Esophagus muscularis mucosa (tissue), 4 donors: Measurements from ENCODE around the gene GNG7. TPM values are rescaled to one million over a fixed set of nuclear protein-coding genes. Genes with fewer than 3 reads are reported as not detected.
"Not testable (repeated sequence)": the region's sequence is repeated elsewhere in the genome, so short reads cannot be mapped to it uniquely, and the experiment has no call there.

Experiments
- DNase-seq: peaks from one replicate; pipeline ENCODE4 v3.0.0-alpha.2; 2017; ENCODE audit errors: extremely low spot score
- H3K27ac ChIP-seq, 4 donors: fragments of 200-600 bp; sonication (generic); replicated peaks in 1 of 4; 1 replicate in 3 of 4; 2 replicates in 1 of 4; pipeline ENCODE4 v1.5.1; 2016 to 2019; ENCODE audit warnings: mild to moderate bottlenecking in 1 of 4
- H3K27me3 ChIP-seq, 4 donors: fragments of 200-600 bp; sonication (generic); one replicate each; pipeline versions ENCODE4 v1.5.1 to v1.6.0; 2016 to 2019
- H3K36me3 ChIP-seq, 4 donors: fragments of 200-600 bp; sonication (generic); one replicate each; pipeline ENCODE4 v1.5.1; 2016 to 2019
- H3K4me1 ChIP-seq, 4 donors: fragments of 200-600 bp; sonication (generic); one replicate each; pipeline ENCODE4 v1.5.1; 2016 to 2019
- H3K4me3 ChIP-seq, 4 donors: fragments of 200-600 bp; sonication (generic); 1 replicate in 2 of 4; 2 replicates in 2 of 4; pipeline ENCODE4 v1.5.1; 2016 to 2019; ENCODE audit warnings: mild to moderate bottlenecking in 4 of 4, moderate library complexity in 1 of 4
- H3K9me3 ChIP-seq, 4 donors: fragments of 200-600 bp; sonication (generic); 1 replicate in 3 of 4; 2 replicates in 1 of 4; pipeline ENCODE4 v1.5.1; 2016 to 2019
- EP300 ChIP-seq: sonication (generic); formaldehyde crosslinking; IDR thresholded peaks from one replicate; pipeline ENCODE4 v1.6.1; 2017; ENCODE audit warnings: antibody characterized with exemption
- POLR2A ChIP-seq: fragments of 450-650 bp; IDR thresholded peaks from one replicate; pipeline ENCODE4 v1.6.1; 2017; ENCODE audit warnings: antibody characterized with exemption, moderate library complexity, mild to moderate bottlenecking, low read depth
- POLR2AphosphoS5 ChIP-seq, 2 donors: sonication (generic); formaldehyde crosslinking; IDR thresholded peaks; one replicate each; pipeline ENCODE4 v1.6.1; 2017; ENCODE audit warnings: antibody characterized with exemption in 2 of 2
- WGBS: methylation state at CpG from one replicate; pipeline ENCODE4 v1.1.5; 2018; 5-methylcytosine and 5-hydroxymethylcytosine counted together
- intact Hi-C: fragments of 100-400 bp; cut with DNase I; formaldehyde crosslinking; loops from one replicate; pipeline ENCODE4 v1.15.1; 2023
- total RNA-seq, 4 donors: library from RNA; depleted of rRNA; stranded (reverse); fragments of >200 nt; gene quantifications; one replicate each; pipeline versions ENCODE4 v1.1.0 to v1.2.1, GENCODE V29; 2016
- TF ChIP-seq, protein P1 (sequence below), 3 experiments: fragments of 200-600 bp in 2 of 3; fragments of 450-650 bp in 1 of 3; sonication (generic) in 2 of 3; IDR thresholded peaks; one replicate each; pipeline ENCODE4 v1.5.1; 2017 to 2019; ENCODE audit warnings: antibody characterized with exemption in 3 of 3, mild to moderate bottlenecking in 2 of 3, moderate library complexity in 1 of 3

GNG7 gene
- total RNA-seq, 4 donors from 2014 or later, result 6.3 to 18.8 (median 13.0) TPM

- no peaks in the 10 kb centered on the region for H3K36me3 ChIP-seq
- H3K4me3 ChIP-seq, result no peak overlapping the region
- H3K27ac ChIP-seq, result no peak overlapping the region
- peaks cover 13 to 33% (median 24%) of the 10 kb centered on the region in 4 donors for H3K4me1 ChIP-seq
- no peaks in the 10 kb centered on the region for H3K9me3 ChIP-seq
- 83% methylated on average over 18 of the region's 18 CpGs for WGBS
- no peaks in the 10 kb centered on the region for H3K27me3 ChIP-seq
- intact Hi-C loops, result loop anchor here (5.0 kb wide), 1 partner anchor 35 kb away; no protein-coding TSS in a partner anchor
- no peak for DNase-seq
- TF ChIP-seq POLR2A, result no peak
- TF ChIP-seq, protein P1, sequence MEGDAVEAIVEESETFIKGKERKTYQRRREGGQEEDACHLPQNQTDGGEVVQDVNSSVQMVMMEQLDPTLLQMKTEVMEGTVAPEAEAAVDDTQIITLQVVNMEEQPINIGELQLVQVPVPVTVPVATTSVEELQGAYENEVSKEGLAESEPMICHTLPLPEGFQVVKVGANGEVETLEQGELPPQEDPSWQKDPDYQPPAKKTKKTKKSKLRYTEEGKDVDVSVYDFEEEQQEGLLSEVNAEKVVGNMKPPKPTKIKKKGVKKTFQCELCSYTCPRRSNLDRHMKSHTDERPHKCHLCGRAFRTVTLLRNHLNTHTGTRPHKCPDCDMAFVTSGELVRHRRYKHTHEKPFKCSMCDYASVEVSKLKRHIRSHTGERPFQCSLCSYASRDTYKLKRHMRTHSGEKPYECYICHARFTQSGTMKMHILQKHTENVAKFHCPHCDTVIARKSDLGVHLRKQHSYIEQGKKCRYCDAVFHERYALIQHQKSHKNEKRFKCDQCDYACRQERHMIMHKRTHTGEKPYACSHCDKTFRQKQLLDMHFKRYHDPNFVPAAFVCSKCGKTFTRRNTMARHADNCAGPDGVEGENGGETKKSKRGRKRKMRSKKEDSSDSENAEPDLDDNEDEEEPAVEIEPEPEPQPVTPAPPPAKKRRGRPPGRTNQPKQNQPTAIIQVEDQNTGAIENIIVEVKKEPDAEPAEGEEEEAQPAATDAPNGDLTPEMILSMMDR (IDR thresholded peaks at IDR 0.05), result no peak
- TF ChIP-seq EP300, result no peak
- no peak for TF ChIP-seq POLR2AphosphoS5 (IDR thresholded peaks at IDR 0.05)
These were observed 89.8 kb downstream of the GNG7 start for GRCh38 chr19:2612619-2613249.

DNA sequence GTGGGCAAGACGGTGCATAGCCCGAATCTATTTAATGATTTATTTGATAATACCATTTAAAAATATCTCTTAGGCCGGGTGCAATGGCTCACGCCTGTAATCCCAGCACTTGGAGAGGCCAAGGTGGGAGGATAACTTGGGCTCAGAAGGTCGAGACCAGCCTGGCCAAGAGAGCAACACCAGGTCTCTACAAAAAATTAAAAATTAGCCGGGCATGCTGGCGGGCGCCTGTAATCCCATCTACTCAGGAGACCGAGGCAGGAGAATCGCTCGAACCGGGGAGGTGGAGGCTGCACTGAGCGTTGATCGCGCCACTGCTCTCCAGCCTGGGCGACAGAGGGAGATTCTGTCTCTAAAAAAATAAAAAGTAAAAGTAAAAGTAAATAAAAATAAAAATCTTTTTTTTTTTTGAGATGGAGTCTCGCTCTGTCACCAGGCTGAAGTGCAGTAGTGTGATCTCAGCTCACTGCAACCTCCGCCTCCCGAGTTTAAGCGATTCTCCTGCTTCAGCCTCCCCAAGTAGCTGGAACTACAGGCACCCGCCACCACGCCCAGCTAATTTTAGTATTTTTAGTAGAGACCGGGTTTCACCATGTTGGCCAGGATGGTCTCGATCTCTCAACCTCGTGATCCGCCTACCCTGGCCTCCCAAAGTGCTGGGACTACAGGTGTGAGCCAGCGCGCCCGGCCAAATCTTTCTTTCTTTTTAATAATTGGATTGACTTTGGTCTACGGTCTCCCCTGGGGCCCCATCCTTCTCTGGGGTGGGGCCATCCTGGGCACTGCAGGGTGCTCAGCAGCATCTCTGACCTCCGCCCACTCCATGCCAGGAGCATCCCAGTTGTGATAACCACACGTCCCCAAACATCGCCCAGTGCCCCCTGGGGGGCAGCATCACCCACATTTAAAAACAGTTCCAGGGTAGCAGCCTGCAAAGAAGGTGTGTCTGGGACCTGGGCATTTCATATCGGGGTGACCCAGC lies 90.7 kb downstream of the GNG7 start:
- intact Hi-C loops, result loop anchor here (1.0 to 5.0 kb wide), 2 partner anchors 34 to 136 kb away; no protein-coding TSS in a partner anchor
- Histone ChIP-seq H3K27ac (peak overlapping the region; percentile 89 to 92 (median 90)), H3K9me3 (no peaks in the 10 kb centered on the region), H3K4me3 (peak overlapping the region; percentile 50 to 59 (median 54)), H3K36me3 (no peaks in the 10 kb centered on the region), H3K27me3 (no peaks in the 10 kb centered on the region), H3K4me1 (peaks cover 13 to 35% (median 26%) of the 10 kb centered on the region in 4 donors)
- TF ChIP-seq POLR2AphosphoS5 (IDR thresholded peaks at IDR 0.05) (no peak), POLR2A (no peak), EP300 (no peak)
- TF ChIP-seq, protein P1 (IDR thresholded peaks at IDR 0.05), result no peak
- DNase-seq, result no peak
- 71% methylated on average over 33 of the region's 34 CpGs for WGBS

- Histone ChIP-seq H3K9me3 (no peaks in the 10 kb centered on the region), H3K36me3 (no peaks in the 10 kb centered on the region), H3K27me3 (no peaks in the 10 kb centered on the region), H3K27ac (peak overlapping the region; percentile 89 to 92 (median 90)), H3K4me1 (peaks cover 17 to 39% (median 30%) of the 10 kb centered on the region in 4 donors), H3K4me3 (peak overlapping the region; percentile 50 to 59 (median 54))
- 51% methylated on average over 10 of the region's 46 CpGs for WGBS
- peak; percentile 98 for DNase-seq
- intact Hi-C loops, result loop anchor here (1.0 to 5.0 kb wide), 2 partner anchors 34 to 136 kb away; no protein-coding TSS in a partner anchor
- TF ChIP-seq, protein P1 (IDR thresholded peaks at IDR 0.05), result peak; percentile 98 to 99 (median 99)
- peak; percentile 83 to 89 for TF ChIP-seq POLR2AphosphoS5 (IDR thresholded peaks at IDR 0.05)
- peak; percentile 86 for TF ChIP-seq EP300
- no peak for TF ChIP-seq POLR2A
These were observed 91.6 kb downstream of the GNG7 start for GRCh38 chr19:2610637-2611482.

DNA sequence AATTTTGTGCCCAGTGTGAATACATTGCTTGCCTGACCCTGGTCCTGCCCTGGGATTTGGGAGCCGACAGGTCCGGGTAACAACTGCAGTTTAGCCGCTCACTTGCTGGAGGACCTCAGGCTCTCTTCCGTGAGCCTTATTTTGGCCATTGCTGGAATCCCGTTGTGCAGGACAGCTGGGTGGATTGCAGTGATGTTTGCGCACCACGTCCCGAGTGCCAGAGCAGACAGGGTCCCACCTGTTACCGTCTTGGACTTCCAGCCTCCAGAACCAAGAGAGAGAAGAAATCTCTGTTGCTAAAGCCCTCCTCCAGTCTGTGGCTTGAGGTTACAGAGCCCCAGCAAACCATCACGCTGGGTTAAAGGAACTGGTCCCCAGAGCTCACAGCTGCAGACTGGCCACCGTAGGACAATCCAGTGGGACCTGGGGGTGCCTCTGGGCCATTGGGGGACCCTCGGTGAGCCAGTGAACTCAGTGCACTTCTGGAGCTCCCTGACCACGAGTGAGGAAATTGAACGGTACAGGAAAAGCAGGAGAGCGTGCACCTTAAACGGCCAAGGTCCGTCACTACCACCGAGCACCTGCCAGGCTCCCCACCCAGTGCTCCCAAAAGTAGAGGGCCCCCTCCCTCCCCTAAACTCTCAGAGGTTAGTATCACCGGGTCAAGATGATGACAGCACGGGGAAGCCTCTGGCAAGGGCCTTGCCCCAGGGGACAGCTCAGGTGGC lies 92.9 kb downstream of the GNG7 start:
- H3K4me1 ChIP-seq, result peaks cover 17 to 44% (median 32%) of the 10 kb centered on the region in 4 donors
- H3K4me3 ChIP-seq, result no peak overlapping the region
- intact Hi-C loops, result loop anchor here (5.0 kb wide), 2 partner anchors 32 to 67 kb away; no protein-coding TSS in a partner anchor
- no peaks in the 10 kb centered on the region for H3K27me3 ChIP-seq
- no peak for TF ChIP-seq POLR2AphosphoS5 (IDR thresholded peaks at IDR 0.05)
- no peak for TF ChIP-seq POLR2A
- no peak for TF ChIP-seq EP300
- H3K27ac ChIP-seq, result peak overlapping the region; percentile 16 to 92 (median 59)
- 73% methylated on average over 20 of the region's 20 CpGs for WGBS
- DNase-seq, result no peak
- H3K36me3 ChIP-seq, result no peaks in the 10 kb centered on the region
- no peaks in the 10 kb centered on the region for H3K9me3 ChIP-seq

- H3K4me3 ChIP-seq, H3K9me3 ChIP-seq, DNase-seq, H3K36me3 ChIP-seq, H3K27me3 ChIP-seq: not testable (repeated sequence)
- WGBS, result 91% methylated on average over 7 of the region's 7 CpGs
- Histone ChIP-seq H3K27ac (peak overlapping the region in 3 of 4 donors; percentile 16 to 92 (median 90)), H3K4me1 (peaks cover 18 to 47% (median 33%) of the 10 kb centered on the region in 4 donors)
- intact Hi-C loops, result loop anchor here (5.0 kb wide), 1 partner anchor 67 kb away; no protein-coding TSS in a partner anchor
These were observed 93.5 kb downstream of the GNG7 start for GRCh38 chr19:2609034-2609388.
